Fibroblast of the conjunctiva (primary cell): Measurements from ENCODE around the gene CHRNB1.

Experiments
- DNase-seq: peaks from one replicate; pipeline ENCODE4 v3.0.0-alpha.2; 2010; ENCODE audit warnings: low read depth

Gene CHRNB1

DNA sequence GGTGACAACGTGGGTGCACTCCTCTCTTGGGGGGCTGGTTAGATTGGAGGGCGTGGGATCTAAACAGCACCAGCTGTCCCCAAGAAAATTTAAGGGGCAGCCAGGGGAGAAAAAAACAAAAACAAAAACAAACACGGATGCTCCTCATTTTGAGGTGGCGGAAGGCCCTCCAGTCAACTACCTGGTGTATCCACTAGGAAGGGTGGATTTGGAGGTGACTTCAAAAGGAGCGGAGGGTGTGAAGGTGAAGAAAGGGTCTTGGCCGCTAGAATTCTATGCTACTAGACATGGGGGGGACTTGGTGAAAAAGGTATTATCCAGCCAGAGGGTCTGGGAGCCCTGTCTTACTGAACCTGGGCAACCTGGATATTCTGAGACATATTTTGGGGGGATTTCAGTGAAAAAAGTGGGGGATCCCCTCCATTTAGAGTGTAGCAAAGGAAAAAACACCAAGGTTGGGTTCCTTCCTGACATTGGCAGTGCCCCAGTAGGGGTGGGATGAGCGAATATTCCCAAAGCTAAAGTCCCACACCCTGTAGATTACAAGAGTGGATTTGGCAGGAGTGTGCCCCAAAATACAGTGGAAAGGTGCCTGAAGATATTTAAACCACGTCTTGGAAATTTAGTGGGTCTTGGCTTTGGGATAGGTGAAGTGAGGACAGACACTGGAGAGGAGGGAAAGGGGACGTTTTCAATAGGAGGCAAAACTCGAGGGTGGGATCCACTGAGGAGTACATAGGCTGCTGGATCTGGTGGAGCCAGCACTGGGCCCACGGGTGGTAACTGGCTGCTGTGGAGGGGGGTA, 6.0 kb upstream of the CHRNB1 start:
- no peak for DNase-seq

DNA sequence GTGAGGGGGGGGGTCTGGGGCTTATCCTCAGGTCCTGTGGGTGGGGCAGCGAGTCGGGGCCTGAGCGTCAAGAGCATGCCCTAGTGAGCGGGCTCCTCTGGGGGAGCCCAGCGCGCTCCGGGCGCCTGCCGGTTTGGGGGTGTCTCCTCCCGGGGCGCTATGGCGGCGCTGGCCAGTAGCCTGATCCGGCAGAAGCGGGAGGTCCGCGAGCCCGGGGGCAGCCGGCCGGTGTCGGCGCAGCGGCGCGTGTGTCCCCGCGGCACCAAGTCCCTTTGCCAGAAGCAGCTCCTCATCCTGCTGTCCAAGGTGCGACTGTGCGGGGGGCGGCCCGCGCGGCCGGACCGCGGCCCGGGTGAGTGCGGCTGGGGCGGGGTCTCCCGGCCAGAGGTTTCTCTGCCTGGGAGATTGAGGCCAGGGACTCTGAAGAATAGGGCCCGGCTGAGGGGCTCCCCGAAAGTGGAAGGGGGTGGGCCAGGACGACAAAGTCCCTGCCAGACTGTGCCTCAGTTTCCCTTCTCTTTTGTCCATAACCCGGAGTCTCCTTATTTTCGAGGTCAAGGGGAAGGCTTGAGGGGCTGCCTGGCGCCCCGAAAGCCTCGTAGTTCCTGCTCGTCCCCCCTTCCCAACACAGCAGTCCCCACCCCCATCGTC, 5.3 kb upstream of the CHRNB1 start, which contains the start of gene FGF11:
Gene FGF11, plus strand, starts transcription at position 51 of the 651 bp plus-strand sequence. Its CDS starts 109 bp downstream, at position 160.
- no peak for DNase-seq

DNA sequence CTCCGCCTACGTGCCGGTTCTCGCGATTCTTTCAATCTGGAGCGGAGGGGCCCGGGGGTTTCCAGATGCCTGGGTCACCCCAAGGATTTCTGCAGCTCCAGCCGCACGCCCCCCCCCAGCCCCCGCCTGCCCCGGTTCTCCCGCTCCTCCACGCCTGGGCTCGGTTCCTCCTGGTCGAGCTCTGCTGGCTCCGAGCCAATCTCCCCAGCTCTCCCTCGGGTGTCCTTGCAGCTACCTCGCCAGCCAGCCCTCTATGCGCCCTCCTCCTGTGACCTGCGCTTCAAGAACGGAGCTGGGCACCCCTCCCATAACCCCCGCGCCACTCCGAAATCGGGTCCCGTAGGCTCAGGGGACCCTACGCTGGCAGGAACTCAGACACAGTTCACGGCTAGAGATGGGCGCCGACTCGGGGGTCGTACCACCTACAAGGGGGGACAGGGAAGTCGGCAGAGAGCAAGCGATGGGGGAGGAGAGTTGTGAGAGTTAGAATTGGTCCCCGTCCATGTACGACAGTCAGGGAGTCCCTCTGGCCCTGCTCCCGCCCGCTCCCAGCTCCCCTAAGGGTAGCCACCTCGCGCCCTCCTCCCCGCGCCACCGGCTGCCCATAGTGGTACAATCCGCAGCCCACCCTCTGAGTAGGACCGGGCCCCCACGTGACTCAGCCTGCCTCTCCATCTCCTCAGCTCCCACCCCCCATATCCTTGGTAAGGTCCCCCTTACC, 4.6 kb upstream of the CHRNB1 start:
- DNase-seq: no peak

DNA sequence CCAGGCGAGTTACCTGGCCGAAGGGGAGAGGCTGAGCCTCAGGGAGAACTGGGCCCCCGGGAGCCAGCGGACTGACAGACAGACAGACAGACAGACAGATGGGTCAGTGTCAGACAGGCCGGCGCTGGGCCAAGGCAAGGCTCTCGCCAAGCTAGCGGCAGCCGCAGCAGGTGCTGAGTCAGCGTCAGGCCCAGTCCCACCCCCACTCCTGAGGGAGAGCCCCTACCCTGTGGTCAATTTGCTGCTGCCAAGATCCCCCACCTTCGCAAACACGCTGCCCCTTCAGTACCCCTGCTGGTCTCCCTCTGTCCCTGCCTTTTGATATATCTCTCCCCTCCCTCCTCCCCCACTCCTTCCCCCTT, 4.0 kb upstream of the CHRNB1 start:
- DNase-seq: no peak

DNA sequence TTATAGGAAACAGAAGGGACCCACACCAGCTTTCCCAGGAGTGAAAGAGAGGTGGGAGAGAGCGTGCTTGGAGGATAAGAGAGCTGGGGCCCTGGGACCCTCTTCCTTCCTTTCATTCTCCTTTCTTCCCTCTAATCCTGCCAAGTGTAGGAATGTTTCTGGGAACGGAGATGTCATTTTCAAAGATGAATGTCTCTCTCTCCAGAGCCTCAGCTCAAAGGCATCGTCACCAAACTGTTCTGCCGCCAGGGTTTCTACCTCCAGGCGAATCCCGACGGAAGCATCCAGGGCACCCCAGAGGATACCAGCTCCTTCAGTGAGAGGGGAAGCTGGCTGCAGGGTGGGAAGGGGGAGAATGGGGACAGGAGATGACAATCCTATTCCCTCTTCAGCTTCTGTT, 3.6 kb upstream of the CHRNB1 start:
- DNase-seq: no peak

DNA sequence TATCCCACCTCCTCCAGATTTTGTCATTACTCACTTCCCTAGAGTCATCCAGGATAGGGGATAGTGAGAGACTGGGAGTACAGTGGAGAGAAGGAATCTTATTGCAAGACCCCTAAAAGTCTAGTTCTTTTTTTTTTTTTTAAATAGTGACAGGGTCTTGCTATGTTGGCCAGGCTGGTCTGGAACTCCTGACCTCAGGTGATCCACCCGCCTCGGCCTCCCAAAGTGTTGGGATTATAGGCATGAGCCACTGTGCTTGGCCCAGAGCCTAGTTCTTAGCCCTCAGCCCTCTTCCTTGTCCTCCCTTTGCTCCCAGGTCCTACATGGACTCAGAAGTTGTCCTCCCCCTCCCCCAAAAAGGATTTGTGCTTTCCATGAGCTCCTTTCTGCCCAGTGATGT, 2.7 kb upstream of the CHRNB1 start:
- no peak for DNase-seq

DNA sequence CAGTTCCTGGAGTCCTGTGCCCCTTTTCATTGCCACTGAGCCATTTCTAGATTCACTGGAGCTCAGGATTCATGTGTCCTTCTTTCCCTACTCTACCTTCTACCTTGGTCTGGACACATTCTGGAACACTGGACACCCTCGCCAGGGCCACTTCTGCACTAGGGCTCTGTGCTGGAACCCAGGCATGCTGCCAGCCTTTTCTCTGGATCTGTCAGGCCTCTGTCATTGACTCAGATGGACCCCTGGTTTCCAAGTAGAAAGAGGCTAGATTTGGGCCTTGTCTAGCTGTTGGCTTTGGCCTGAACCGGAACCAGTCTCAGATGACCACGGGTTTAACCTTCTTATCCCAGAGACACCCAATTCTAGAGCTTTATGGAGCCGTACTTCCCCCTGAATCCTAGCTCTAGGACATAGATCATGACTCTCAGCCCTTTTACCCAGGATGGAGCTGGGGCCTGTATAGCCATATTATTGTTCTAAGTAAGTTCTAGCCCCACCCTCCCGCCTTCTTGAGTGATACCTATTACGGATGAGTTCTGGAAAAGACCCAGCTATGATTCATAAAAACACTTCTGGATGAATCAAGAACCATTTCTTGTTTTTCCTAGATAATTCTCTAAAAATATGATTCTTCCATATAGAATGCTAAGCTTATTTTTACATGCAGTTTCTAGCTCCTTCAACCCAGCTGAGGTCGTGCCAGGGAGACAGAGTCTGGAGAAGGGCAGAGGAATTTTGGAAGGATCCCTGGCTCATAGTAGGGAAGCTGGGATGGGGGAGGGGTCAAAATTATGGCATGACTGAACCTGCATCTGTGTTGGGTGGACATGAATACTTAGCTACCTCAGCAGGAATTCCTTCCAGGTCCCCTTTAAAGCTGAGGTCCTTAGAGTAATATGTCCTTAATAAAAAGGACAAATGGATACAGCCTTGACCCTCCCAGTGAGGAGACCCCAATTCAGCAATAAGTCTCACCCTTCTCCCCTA, 1.1 kb upstream of the CHRNB1 start:
- peak; percentile 9 for DNase-seq

DNA sequence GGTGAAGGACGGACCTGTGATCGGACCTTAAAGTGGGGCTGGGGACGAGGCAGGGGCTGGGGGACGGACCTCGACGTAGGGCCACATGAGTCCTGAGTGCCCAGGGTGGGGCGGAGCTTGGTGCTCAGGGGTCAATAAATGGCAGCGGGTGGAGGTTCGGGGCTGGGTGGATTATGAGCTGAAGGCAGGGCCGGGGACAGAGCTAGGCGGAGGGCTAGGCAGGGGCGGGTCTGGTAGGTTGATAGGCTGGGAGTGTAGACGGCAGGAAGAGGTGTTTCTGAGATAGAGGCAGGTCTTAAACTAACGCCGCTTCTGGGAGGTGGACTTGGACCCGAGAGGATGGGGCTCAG, 733 bp downstream of the CHRNB1 start:
- no peak for DNase-seq

DNA sequence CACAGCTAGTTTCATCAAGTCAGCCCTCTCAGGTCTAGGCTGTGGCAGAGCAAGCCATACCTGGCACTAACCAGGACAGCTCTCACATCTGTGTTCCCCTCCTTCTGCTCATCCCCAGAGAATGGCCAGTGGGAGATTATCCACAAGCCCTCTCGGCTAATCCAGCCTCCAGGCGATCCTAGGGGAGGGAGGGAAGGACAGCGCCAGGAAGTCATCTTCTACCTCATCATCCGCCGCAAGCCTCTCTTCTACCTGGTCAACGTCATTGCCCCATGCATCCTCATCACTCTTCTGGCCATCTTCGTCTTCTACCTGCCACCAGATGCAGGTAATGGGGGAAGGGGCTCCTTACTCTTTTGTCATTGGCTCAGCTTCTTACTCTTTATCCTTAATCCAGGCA, 3.6 kb downstream of the CHRNB1 start:
- DNase-seq: no peak

DNA sequence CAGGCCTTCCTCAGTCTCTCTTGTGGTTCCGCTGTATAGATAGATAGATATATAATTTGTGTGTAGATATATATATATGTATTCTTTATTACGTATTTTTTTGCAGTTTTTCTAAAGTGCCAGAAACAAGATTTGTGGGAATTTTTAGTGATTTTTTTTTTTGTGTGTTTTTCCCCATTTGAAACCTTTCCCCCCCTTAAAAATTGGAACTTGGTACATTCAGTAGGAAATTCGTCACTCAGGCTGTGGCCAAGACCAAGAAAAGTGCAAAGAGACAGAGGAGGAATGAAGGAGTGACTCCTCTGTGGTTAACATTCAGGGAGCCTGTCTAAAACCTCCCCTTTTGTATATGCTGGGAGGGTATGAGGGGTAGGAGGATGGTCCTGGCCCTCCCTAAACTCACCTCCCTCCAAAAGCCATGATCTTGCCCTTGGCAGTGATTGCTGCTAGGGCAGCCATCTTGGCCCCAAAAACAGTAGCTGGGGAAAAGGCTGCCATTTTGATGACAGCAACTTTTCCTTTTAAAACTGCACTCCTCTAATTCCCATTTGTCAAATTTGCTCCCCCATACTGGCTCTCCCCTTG, 15.2 kb downstream of the CHRNB1 start:
- no peak for DNase-seq

DNA sequence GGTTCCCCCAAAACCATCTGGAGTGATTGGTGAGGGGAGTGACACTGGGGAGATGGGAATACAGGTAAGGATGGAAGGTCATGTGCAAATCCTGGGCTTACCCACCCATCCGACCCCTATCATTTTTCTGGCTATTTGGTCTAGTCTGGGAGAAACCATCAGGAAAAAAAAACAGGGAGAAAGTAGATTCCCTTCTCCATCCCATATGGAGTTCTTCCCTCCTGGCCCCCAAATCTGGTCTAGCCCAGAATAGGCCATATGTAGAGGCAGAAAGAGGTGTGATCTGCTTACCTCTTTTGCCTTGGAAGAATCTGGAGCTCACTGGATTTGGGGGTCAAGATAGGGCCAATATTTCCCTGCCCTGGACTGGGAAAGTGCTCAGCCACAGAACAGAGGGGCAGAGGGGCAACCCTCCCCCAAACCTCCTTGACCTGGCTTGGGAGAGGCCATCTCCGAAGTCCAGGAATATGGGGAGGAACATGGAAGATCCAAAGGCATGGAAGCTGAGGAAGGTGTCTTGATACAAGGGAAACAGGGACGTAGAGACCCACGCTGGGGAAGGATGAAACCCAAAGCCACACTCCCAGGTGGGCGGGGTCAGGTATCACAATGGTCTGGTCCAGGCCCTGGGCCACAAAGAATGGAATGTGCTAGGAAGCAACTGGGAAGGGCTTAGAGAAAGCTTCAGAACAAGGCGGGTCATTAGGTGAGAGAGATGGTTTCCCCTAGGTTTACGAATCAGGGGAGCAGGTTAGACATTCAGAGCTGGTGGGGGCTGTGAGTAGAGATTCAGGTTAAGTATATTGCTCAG, 16.2 kb downstream of the CHRNB1 start:
- no peak for DNase-seq

DNA sequence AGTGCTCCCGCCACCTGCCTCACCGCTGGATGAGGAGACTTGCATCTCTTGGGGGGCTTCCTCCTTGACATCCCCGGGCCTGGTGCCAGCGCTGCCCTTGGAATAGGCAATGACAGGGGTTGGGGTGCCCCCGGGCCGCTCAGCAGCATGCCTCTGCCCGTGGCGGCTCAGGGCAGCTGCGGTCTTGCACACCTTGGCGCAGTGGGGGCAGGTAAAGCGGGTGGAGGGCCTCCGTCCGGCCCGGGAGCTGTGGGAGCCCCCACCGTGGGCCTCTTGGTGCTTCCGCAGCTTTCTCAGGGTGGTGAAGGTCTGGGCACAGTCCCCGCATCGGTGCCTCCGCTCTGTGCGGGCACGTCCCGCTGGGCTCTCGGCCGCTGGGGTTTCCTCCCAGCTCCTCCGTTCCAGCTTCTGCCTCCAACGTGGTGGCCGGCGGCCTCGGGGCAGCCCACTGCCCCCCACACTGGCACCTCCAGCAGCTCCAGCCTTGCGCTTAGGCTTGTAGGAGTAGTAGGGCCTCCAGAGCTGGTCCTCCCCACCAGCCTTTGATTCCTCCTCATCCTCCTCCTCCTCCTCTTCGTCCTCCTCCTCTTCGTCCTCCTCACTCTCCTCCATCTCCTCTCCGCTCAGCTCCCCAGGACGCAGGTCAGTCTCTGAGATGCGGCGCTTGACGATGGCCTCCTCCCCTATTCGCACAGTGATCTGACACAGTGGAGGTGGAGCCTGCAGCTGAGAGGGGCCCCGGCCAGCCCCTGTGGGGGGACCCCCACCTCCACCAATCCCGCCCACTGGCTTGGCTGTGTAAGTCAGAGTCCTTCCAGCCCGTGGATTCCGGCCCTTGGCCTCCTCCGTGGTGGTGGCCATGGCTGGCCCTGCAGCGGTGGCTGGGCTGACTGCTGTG, 17.9 kb downstream of the CHRNB1 start:
- DNase-seq: no peak

DNA sequence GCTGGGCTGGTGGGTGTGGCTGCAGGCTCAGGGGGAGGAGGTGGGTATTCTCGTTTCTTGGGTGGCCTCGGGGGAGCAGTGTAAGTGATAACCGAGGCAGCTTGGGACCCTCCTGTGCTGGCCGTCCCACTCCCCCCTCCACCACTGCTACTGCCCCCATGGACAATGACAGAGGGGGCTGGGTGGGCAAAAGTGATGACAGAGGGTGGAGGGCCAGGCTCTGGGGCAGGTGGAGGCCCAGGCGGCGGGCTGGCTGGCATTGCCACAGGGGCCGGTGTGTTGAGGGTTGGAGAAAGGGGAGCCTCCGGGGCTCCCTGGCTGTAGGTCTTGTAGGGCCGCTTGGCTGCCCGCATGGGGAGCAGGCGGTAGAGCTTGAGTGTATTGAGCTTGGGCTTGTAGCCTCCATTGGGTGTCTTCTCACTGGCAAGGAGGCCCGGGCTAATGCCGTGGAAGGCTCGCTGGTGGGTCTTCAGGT, 18.5 kb downstream of the CHRNB1 start:
- no peak for DNase-seq

DNA sequence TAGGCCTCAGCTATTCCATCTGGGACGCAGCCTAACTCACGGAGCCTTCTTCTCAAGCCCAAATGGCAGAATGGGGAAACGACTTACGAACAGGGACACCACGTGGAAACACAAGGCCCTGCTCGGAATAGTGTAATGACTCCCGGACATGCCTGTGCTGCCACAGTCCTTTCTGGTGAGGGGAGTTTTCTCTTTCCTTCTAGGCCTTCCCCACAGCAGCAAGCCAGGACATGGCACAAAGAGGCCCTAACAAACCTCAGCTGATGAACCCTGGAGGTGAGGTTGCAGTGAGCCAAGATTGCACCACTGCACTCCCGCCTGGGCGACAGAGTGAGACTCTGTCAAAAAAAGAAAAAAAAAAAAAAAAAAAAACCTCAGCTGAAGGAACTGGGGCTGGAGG, 19.2 kb downstream of the CHRNB1 start:
- DNase-seq: no peak

DNA sequence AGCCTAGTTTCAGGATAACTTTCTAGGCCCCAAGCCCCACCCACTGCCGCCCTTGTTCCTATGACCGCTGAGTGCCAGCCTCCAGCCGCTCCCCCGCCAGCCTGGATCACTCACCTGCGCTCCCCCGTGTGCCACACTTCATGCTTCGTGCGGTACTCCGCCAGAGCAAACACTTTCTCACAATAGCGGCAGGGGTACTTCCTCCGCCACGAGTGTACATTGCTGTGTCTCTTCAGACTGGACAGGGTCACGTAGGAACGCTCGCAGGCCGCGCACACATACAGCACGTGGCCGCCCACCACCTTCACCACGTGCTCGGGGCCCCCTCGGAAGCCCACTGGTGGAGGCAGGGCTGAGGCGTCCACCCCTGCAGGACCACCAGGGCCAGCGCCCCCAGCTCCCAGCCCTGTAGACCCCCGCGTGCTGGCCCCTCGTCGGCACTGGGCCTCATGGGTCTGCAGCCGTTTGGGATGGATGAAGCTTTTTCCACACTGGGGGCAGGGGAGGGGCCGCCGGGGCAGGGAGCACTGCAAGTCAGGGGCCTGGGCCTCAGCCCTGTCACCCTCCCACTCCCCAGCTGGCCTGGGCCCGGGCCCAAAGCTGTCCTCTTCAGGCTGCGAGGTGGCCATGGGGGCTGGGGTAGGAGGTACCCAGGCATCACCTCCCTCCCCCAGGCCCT, 20.9 kb downstream of the CHRNB1 start:
- no peak for DNase-seq

DNA sequence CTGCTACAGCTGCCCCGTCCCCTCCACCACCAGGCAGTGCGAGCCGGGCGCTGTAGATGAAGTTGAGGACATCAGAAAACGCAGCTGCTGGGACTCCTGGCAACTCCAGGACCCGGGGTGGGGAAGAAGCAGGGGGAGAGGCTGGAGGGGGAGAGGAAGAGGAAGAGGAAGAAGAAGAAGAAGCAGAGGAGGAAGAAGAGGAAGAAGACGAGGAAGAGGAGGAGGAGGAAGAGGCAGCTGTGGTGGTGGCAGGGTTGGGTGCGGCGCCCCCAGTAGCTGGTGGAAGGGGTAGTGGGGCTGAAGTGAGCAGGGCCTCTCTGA, 21.4 kb downstream of the CHRNB1 start:
- DNase-seq: no peak

DNA sequence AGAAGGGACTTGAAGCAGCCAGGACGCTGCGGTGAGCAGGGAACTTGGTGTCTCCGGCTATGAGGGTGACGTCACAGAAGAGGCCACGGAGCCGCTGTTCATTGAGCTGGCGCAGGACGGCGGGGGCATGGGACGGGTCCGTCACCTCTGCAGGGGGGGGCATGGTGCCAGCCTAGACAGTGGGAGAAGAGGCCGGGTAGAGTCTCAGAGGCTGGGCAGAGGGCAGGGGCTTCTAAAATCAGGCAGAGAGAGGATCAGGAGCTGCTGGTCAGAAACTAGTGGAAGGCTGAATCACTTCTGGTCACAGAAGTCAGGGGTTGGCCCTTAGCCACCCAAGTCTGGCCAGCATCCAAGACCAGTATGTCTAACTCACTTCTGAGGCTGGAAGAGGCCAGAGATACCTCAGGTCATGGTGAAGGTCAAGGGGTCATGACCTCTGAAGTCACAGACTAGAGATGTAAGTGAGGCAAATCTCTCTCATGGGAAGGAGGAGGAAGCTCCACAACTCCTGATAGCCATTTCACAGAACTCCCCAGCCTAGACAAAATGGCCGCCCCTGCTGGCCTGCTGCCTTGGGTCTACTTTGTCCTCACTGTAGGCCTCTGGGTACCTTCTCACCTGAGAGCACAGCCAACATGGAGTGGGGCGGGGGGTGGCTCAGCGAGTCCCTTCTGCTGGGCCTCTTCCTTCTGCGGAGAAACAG, 21.9 kb downstream of the CHRNB1 start:
- DNase-seq: peak; percentile 38

DNA sequence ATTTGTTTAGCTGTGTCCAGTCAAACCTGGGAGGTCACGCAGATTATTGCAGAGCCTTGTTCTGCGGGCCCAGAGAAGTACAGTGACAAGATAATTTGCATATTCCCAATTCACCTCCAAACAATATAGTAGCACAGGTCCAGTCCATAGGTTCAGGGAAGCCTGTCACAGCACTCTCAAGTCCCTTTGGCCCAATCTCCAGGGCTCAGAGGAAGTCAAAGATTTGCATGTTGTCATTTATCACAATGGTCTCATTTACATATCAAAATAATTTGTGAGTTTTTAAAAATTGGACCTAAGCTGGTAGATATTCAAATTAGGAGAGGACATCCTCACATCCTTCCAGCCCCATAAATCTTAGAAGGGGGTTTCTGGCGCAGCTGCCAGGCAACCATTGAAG, 22.6 kb downstream of the CHRNB1 start:
- DNase-seq: no peak

DNA sequence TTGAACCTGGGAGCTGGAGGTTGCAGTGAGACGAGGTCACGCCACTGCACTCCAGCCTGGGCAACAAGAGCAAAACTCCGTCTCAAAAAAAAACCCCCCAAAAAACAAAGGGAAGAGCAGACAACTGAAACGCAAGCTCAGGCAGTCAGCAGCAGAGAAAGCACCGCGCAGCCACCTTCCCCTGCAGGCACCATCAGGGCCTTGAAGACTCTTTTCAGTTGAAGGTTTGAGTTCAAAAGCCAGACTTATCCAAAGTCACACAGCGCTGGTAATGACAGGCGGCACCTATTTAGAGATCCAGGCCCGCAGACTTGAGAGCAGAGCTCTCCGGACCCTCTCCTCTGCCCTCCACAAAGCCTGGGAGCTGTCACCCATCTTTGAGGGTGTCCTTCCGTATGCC, 23.4 kb downstream of the CHRNB1 start:
- no peak for DNase-seq
